ENCODE data around the gene RNASE11. TPM values are rescaled to one million over a fixed set of nuclear protein-coding genes. Genes with fewer than 3 reads are reported as not detected.

The RNASE11 gene
- not detected for total RNA-seq (2013)
- polyA plus RNA-seq (not detected), polyA minus RNA-seq (not detected in 2 replicates), total RNA-seq (0 to 0.46 (median 0) reads per million in 11 experiments)

GRCh38 chr14:20587489-20588154, at the start of gene RNASE11:
Gene RNASE11, minus strand, starts transcription at chr14:20588001.
- TF ChIP-seq CTCF (IDR thresholded peaks at IDR 0.05), result no peak
- H3K4me1 ChIP-seq (ENCODE audit: control insufficient read depth in 1 of 2, insufficient read depth in 2 of 2, low read length in 2 of 2), result no peaks in the 10 kb centered on the region
- 86% methylated on average over 6 of the region's 6 CpGs for WGBS (ENCODE audit: insufficient coverage)
- no peak within 1 kb of the TSS for H3K27ac ChIP-seq (ENCODE audit: low read depth in 1 of 2, low read length in 2 of 2)
- Mint-ChIP-seq H3K9me3 (peaks cover 2 to 5% (median 4%) of the 10 kb centered on the region in 7 donors), H3K4me3 (no peak within 1 kb of the TSS), H3K27me3 (ENCODE audit: low read depth in 3 of 3) (peaks cover 0 to 3% (median 2%) of the 10 kb centered on the region in 3 donors), H3K36me3 (no peaks in the 10 kb centered on the region), H3K27ac (no peak within 1 kb of the TSS), H3K4me1 (peaks cover 17% of the 10 kb centered on the region)
- intact Hi-C loops (cut with micrococcal nuclease), result no loop called here
- no peak within 1 kb of the TSS for H2AFZ ChIP-seq (ENCODE audit: insufficient read depth, low read depth, low read length, poor library complexity, severe bottlenecking)
- DNase-seq, result no peak
- H3K79me2 ChIP-seq (ENCODE audit: insufficient read depth, low read length), result no peaks in the 10 kb centered on the region
- no peaks in the 10 kb centered on the region for H3K27me3 ChIP-seq (ENCODE audit: control insufficient read depth in 2 of 2, insufficient read depth in 2 of 2, low read length in 2 of 2)
- H3K4me3 ChIP-seq (replicated peaks in 1 of 3; ENCODE audit: low read depth in 2 of 3, low read length in 3 of 3), result no peak within 1 kb of the TSS
- H3K4me2 ChIP-seq (replicated peaks; ENCODE audit: extremely low read depth, low read length, poor library complexity, severe bottlenecking), result no peak within 1 kb of the TSS
- H3K9ac ChIP-seq (ENCODE audit: insufficient read depth, low read length, poor library complexity, severe bottlenecking), result no peak within 1 kb of the TSS
- no peaks in the 10 kb centered on the region for H3K36me3 ChIP-seq (replicated peaks in 1 of 2; ENCODE audit: control insufficient read depth in 1 of 2, insufficient read depth in 2 of 2, low read length in 2 of 2)
- H3K9me3 ChIP-seq (replicated peaks in 1 of 2; ENCODE audit: control insufficient read depth in 1 of 2, insufficient read depth in 1 of 2, low read length in 2 of 2), result no peaks in the 10 kb centered on the region
- no peaks in the 10 kb centered on the region for H4K20me1 ChIP-seq (ENCODE audit: insufficient read depth, low read length)

GRCh38 chr14:20632831-20633691, 45.3 kb upstream of the RNASE11 start:
- Histone ChIP-seq H2AFZ (ENCODE audit: insufficient read depth, low read depth, low read length, poor library complexity, severe bottlenecking) (no peak overlapping the region), H3K27me3 (ENCODE audit: control insufficient read depth in 2 of 2, insufficient read depth in 2 of 2, low read length in 2 of 2) (peaks cover 77 to 95% of the 10 kb centered on the region in 2 donors), H3K79me2 (ENCODE audit: insufficient read depth, low read length) (no peaks in the 10 kb centered on the region), H3K27ac (ENCODE audit: low read depth in 1 of 2, low read length in 2 of 2) (no peak overlapping the region), H3K4me3 (replicated peaks in 1 of 3; ENCODE audit: low read depth in 2 of 3, low read length in 3 of 3) (peak overlapping the region in 1 of 3 experiments; percentile 64), H3K9me3 (replicated peaks in 1 of 2; ENCODE audit: control insufficient read depth in 1 of 2, insufficient read depth in 1 of 2, low read length in 2 of 2) (peaks cover 0 to 39% of the 10 kb centered on the region in 2 donors), H3K9ac (ENCODE audit: insufficient read depth, low read length, poor library complexity, severe bottlenecking) (no peak overlapping the region), H3K36me3 (replicated peaks in 1 of 2; ENCODE audit: control insufficient read depth in 1 of 2, insufficient read depth in 2 of 2, low read length in 2 of 2) (no peaks in the 10 kb centered on the region), H3K4me2 (replicated peaks; ENCODE audit: extremely low read depth, low read length, poor library complexity, severe bottlenecking) (peak overlapping the region; percentile 68), H3K4me1 (ENCODE audit: control insufficient read depth in 1 of 2, insufficient read depth in 2 of 2, low read length in 2 of 2) (peaks cover 30 to 34% of the 10 kb centered on the region in 2 donors), H4K20me1 (ENCODE audit: insufficient read depth, low read length) (no peaks in the 10 kb centered on the region)
- H3K27ac Mint-ChIP-seq, result peak overlapping the region in 2 of 7 donors; percentile 27 to 28
- peak overlapping the region; percentile 78 to 88 for H3K4me3 Mint-ChIP-seq
- 6% methylated on average over 33 of the region's 45 CpGs for WGBS (ENCODE audit: insufficient coverage)
- H3K9me3 Mint-ChIP-seq, result peaks cover 8 to 46% (median 34%) of the 10 kb centered on the region in 7 donors
- DNase-seq, result peak in 2 of 3 donors; percentile 46 to 54
- intact Hi-C loops (cut with micrococcal nuclease), result loop anchor here in 1 of 2 donors (5.0 kb wide), 1 partner anchor 49 kb away; the partner anchor contains the start of gene RNASE4
- H3K4me1 Mint-ChIP-seq, result peaks cover 37% of the 10 kb centered on the region
- TF ChIP-seq CTCF (IDR thresholded peaks at IDR 0.05), result no peak
- H3K36me3 Mint-ChIP-seq, result peaks cover 8 to 25% of the 10 kb centered on the region in 2 donors
- peaks cover 90 to 94% (median 91%) of the 10 kb centered on the region in 3 donors for H3K27me3 Mint-ChIP-seq (ENCODE audit: low read depth in 3 of 3)

All from CD14-positive monocyte (primary cell).